Caco-2 (cell line): ENCODE measurements around the gene SGCG. TPM values are rescaled to one million over a fixed set of nuclear protein-coding genes. Genes with fewer than 3 reads are reported as not detected.

ENCODE experiments used
- BruUV-seq: library from RNA; stranded (reverse); fragments of 400-500 nt; replicated peaks from 2 replicates; lab custom pipeline; 2021; lab: Mats Ljungman, UMichigan
- CTCF ChIA-PET: fragments of 300-600 bp; sonication (Branson Sonifier 250); formaldehyde crosslinking; loops from one replicate; lab custom pipeline; 2022; ENCODE audit warnings: antibody characterized with exemption; lab: Charles Lee
- POLR2A ChIA-PET: fragments of 300-600 bp; sonication (Branson Sonifier 250); formaldehyde crosslinking; loops from one replicate; lab custom pipeline; 2022; ENCODE audit warnings: antibody characterized with exemption; lab: Charles Lee
- DNase-seq, 2 experiments: peaks; one replicate each; pipeline versions ENCODE4 v3.0.0 to v3.0.0-alpha.2; 2020 to 2022
- H3K27me3 ChIP-seq: replicated peaks from 2 replicates; pipeline ENCODE4 v1.6.0; 2011; ENCODE audit warnings: low read length; ENCODE audit not compliant: control insufficient read depth, insufficient read depth
- H3K36me3 ChIP-seq: 2 replicates; pipeline ENCODE4 v1.5.1; 2011; ENCODE audit warnings: low read length; ENCODE audit not compliant: control insufficient read depth, insufficient read depth
- H3K4me1 ChIP-seq: fragments of 250-450 bp; sonication (Bioruptor Pico); 2 replicates; pipeline ENCODE4 v1.5.1; 2020; ENCODE audit warnings: mild to moderate bottlenecking
- H3K4me3 ChIP-seq: 2 replicates; pipeline ENCODE4 v1.5.1; 2011; ENCODE audit warnings: low read depth, mild to moderate bottlenecking, control low read depth, low read length
- H3K9me3 ChIP-seq: fragments of 250-450 bp; sonication (Bioruptor Pico); 2 replicates; pipeline ENCODE4 v1.5.1; 2020; ENCODE audit warnings: mild to moderate bottlenecking, moderate library complexity
- H3K27ac Mint-ChIP-seq: one replicate; pipeline ENCODE4 v1.8.0; 2022; ENCODE audit warnings: mixed read lengths; ENCODE audit not compliant: unreplicated experiment
- H3K27me3 Mint-ChIP-seq: one replicate; pipeline ENCODE4 v1.8.0; 2022; ENCODE audit warnings: mixed read lengths; ENCODE audit not compliant: insufficient read depth, unreplicated experiment
- H3K36me3 Mint-ChIP-seq: one replicate; pipeline ENCODE4 v1.8.0; 2022; ENCODE audit warnings: mild to moderate bottlenecking, mixed read lengths; ENCODE audit not compliant: insufficient read depth, unreplicated experiment
- H3K4me1 Mint-ChIP-seq: one replicate; pipeline ENCODE4 v1.8.0; 2022; ENCODE audit warnings: low read depth, mixed read lengths; ENCODE audit not compliant: unreplicated experiment
- H3K4me3 Mint-ChIP-seq: one replicate; pipeline ENCODE4 v1.8.0; 2022; ENCODE audit warnings: mild to moderate bottlenecking, moderate library complexity, mixed read lengths; ENCODE audit not compliant: unreplicated experiment
- H3K9me3 Mint-ChIP-seq: one replicate; pipeline ENCODE4 v1.8.0; 2022; ENCODE audit warnings: mixed read lengths; ENCODE audit not compliant: unreplicated experiment
- CTCF ChIP-seq, 2 experiments: fragments of 200-600 bp in 1 of 2; IDR thresholded peaks; 1 replicate in 1 of 2; 2 replicates in 1 of 2; pipeline versions ENCODE4 v1.5.1 to v1.8.0; 2011 to 2022; ENCODE audit warnings: antibody characterized with exemption in 1 of 2, control low read depth in 1 of 2, inconsistent platforms in 1 of 2, low read depth in 1 of 2, low read length in 1 of 2, mild to moderate bottlenecking in 1 of 2, moderate library complexity in 1 of 2; ENCODE audit not compliant: insufficient read depth in 1 of 2, severe bottlenecking in 1 of 2, unreplicated experiment in 1 of 2
- intact Hi-C: fragments of 100-400 bp; cut with micrococcal nuclease; formaldehyde crosslinking; loops from one replicate; pipeline ENCODE4 v1.10.0; 2022; ENCODE audit not compliant: unreplicated experiment
- total RNA-seq: library from RNA; stranded (reverse); gene quantifications from 2 replicates; pipeline ENCODE4 v1.2.3, GENCODE V29; 2022

Gene SGCG
- total RNA-seq, 1 experiment from 2014 or later: not detected

- Mint-ChIP-seq H3K36me3 (no peaks in the 10 kb centered on the region), H3K4me3 (no peak overlapping the region), H3K9me3 (peaks cover 13% of the 10 kb centered on the region), H3K4me1 (no peaks in the 10 kb centered on the region), H3K27me3 (peaks cover 10% of the 10 kb centered on the region), H3K27ac (no peak overlapping the region)
- TF ChIP-seq CTCF (IDR thresholded peaks at IDR 0.05; ENCODE audit: insufficient read depth in 1 of 2, low read depth in 1 of 2, low read length in 1 of 2, severe bottlenecking in 1 of 2, unreplicated experiment in 1 of 2): no peak
- ChIA-PET CTCF (no interaction called here), POLR2A (no interaction called here)
- Histone ChIP-seq H3K4me1 (no peaks in the 10 kb centered on the region), H3K4me3 (no peak overlapping the region), H3K9me3 (peaks cover 6% of the 10 kb centered on the region; the same call in 1 of the 2 replicates), H3K27me3 (no peaks in the 10 kb centered on the region; the same call in 1 of the 2 replicates), H3K36me3 (no peaks in the 10 kb centered on the region)
- intact Hi-C loops: no loop called here
- BruUV-seq: no TSS peak
- no peak for DNase-seq
These were observed 33.8 kb upstream of the SGCG start for GRCh38 chr13:23146811-23147625.

GRCh38 chr13:23147827-23148226, 33.0 kb upstream of the SGCG start:
- BruUV-seq: no TSS peak
- Mint-ChIP-seq H3K27me3 (peaks cover 10% of the 10 kb centered on the region), H3K9me3 (peaks cover 13% of the 10 kb centered on the region), H3K4me1 (no peaks in the 10 kb centered on the region), H3K36me3 (no peaks in the 10 kb centered on the region), H3K4me3 (no peak overlapping the region), H3K27ac (no peak overlapping the region)
- no peaks in the 10 kb centered on the region for H3K4me1 ChIP-seq
- H3K9me3 ChIP-seq: no peaks in the 10 kb centered on the region
- ChIA-PET POLR2A (no interaction called here), CTCF (no interaction called here)
- TF ChIP-seq CTCF (IDR thresholded peaks at IDR 0.05; ENCODE audit: insufficient read depth in 1 of 2, low read depth in 1 of 2, low read length in 1 of 2, severe bottlenecking in 1 of 2, unreplicated experiment in 1 of 2): no peak
- intact Hi-C loops: no loop called here
- DNase-seq: no peak
- no peaks in the 10 kb centered on the region for H3K36me3 ChIP-seq
- H3K27me3 ChIP-seq: no peaks in the 10 kb centered on the region; the same call in 1 of the 2 replicates
- no peak overlapping the region for H3K4me3 ChIP-seq

GRCh38 chr13:23157781-23158180, 23.0 kb upstream of the SGCG start:
- no peak overlapping the region for H3K4me3 ChIP-seq
- CTCF ChIA-PET: no interaction called here
- no peaks in the 10 kb centered on the region for H3K36me3 ChIP-seq
- H3K27me3 Mint-ChIP-seq: no peaks in the 10 kb centered on the region
- no peaks in the 10 kb centered on the region for H3K4me1 ChIP-seq
- DNase-seq: no peak
- no peak for TF ChIP-seq CTCF (IDR thresholded peaks at IDR 0.05; ENCODE audit: insufficient read depth in 1 of 2, low read depth in 1 of 2, low read length in 1 of 2, severe bottlenecking in 1 of 2, unreplicated experiment in 1 of 2)
- H3K4me3 Mint-ChIP-seq: no peak overlapping the region
- no peaks in the 10 kb centered on the region for H3K9me3 Mint-ChIP-seq
- H3K4me1 Mint-ChIP-seq: no peaks in the 10 kb centered on the region
- no peaks in the 10 kb centered on the region for H3K9me3 ChIP-seq
- no peak overlapping the region for H3K27ac Mint-ChIP-seq
- H3K36me3 Mint-ChIP-seq: no peaks in the 10 kb centered on the region
- intact Hi-C loops: no loop called here
- POLR2A ChIA-PET: no interaction called here
- BruUV-seq: no TSS peak
- no peaks in the 10 kb centered on the region for H3K27me3 ChIP-seq
